H1 (cell line): Measurements from ENCODE around the gene CC2D1A. TPM values are rescaled to one million over a fixed set of nuclear protein-coding genes. Genes with fewer than 3 reads are reported as not detected.

Experiments
- CTCF ChIA-PET: fragments of 300-600 bp; sonication (Branson Sonifier 250); formaldehyde crosslinking; loops from one replicate; lab custom pipeline; 2021; ENCODE audit not compliant: partially characterized antibody; lab: Charles Lee
- POLR2A ChIA-PET: fragments of 300-600 bp; sonication (Branson Sonifier 250); formaldehyde crosslinking; loops from one replicate; lab custom pipeline; 2021; ENCODE audit warnings: inconsistent platforms; ENCODE audit not compliant: partially characterized antibody; lab: Charles Lee
- DNase-seq, 2 experiments: peaks; one replicate each; pipeline versions ENCODE4 v3.0.0 to v3.0.0-alpha.2; 2010 to 2022; ENCODE audit warnings: low spot score in 2 of 2, low read depth in 1 of 2, mixed read lengths in 1 of 2
- FAIRE-seq: peaks from 2 replicates; lab custom pipeline; 2011; peaks lifted over from hg19 to GRCh38; lab: Jason Lieb, UNC
- H2AFZ ChIP-seq: 2 replicates; pipeline ENCODE4 v1.8.1; 2012; ENCODE audit warnings: low read length, inconsistent platforms
- H2AK5ac ChIP-seq: 2 replicates; pipeline ENCODE4 v1.6.1; 2013; ENCODE audit warnings: low read depth, low read length
- H2BK120ac ChIP-seq: replicated peaks from 2 replicates; pipeline ENCODE3; 2013; ENCODE audit warnings: low read depth, low read length, inconsistent platforms
- H2BK12ac ChIP-seq: 2 replicates; pipeline ENCODE4 v1.6.1; 2013; ENCODE audit warnings: low read depth, low read length
- H2BK15ac ChIP-seq: 2 replicates; pipeline ENCODE4 v1.6.1; 2013; ENCODE audit warnings: low read length
- H2BK20ac ChIP-seq: 2 replicates; pipeline ENCODE4 v1.6.1; 2013; ENCODE audit warnings: low read length
- H2BK5ac ChIP-seq: 2 replicates; pipeline ENCODE4 v1.6.1; 2013; ENCODE audit warnings: low read depth, low read length
- H3K14ac ChIP-seq: 2 replicates; pipeline ENCODE4 v1.6.1; 2013; ENCODE audit warnings: inconsistent platforms; ENCODE audit not compliant: insufficient read length
- H3K18ac ChIP-seq: 2 replicates; pipeline ENCODE4 v1.6.1; 2013; ENCODE audit warnings: low read length; ENCODE audit errors: extremely low read depth
- H3K23ac ChIP-seq: 2 replicates; pipeline ENCODE4 v1.6.1; 2013; ENCODE audit warnings: inconsistent platforms; ENCODE audit not compliant: insufficient read length
- H3K23me2 ChIP-seq: 2 replicates; pipeline ENCODE4 v1.6.1; 2013; ENCODE audit warnings: low read depth, low read length
- H3K27ac ChIP-seq: 2 replicates; pipeline ENCODE4 v1.6.1; 2011; ENCODE audit warnings: low read depth, low read length, inconsistent platforms
- H3K27me3 ChIP-seq, 4 experiments: replicated peaks in 1 of 4; 1 replicate in 1 of 4; 2 replicates in 3 of 4; pipeline versions ENCODE4 v1.6.1 to v1.8.1; 2011 to 2013; ENCODE audit warnings: low read length in 3 of 4, mild to moderate bottlenecking in 3 of 4, inconsistent platforms in 2 of 4, mixed read lengths in 2 of 4, moderate library complexity in 1 of 4; ENCODE audit not compliant: control insufficient read depth in 3 of 4, insufficient read depth in 3 of 4; ENCODE audit errors: extremely low read depth in 1 of 4
- H3K36me3 ChIP-seq, 4 experiments: 2 replicates each; pipeline versions ENCODE4 v1.6.1 to v1.8.1; 2011 to 2013; ENCODE audit warnings: mild to moderate bottlenecking in 4 of 4, low read length in 3 of 4, moderate library complexity in 2 of 4, control low read depth in 1 of 4, inconsistent platforms in 1 of 4; ENCODE audit not compliant: insufficient read depth in 4 of 4, control insufficient read depth in 2 of 4
- H3K4ac ChIP-seq: replicated peaks from 2 replicates; pipeline ENCODE3; 2013; ENCODE audit warnings: low read length, low read depth, mixed read lengths, inconsistent platforms; ENCODE audit not compliant: insufficient read length
- H3K4me1 ChIP-seq, 4 experiments: replicated peaks in 1 of 4; 1 replicate in 1 of 4; 2 replicates in 3 of 4; pipeline versions ENCODE4 v1.6.1 to v1.8.1; 2011 to 2013; ENCODE audit warnings: low read length in 3 of 4, inconsistent platforms in 2 of 4, mixed read lengths in 1 of 4; ENCODE audit not compliant: insufficient read depth in 4 of 4, control insufficient read depth in 3 of 4
- H3K4me2 ChIP-seq, 2 experiments: 2 replicates each; pipeline versions ENCODE4 v1.6.1 to v1.8.1; 2011 to 2013; ENCODE audit warnings: low read depth in 2 of 2, low read length in 2 of 2, control low read depth in 1 of 2, inconsistent platforms in 1 of 2, mild to moderate bottlenecking in 1 of 2; ENCODE audit not compliant: insufficient read depth in 1 of 2
- H3K4me3 ChIP-seq, 4 experiments: fragments of 200-600, 300-600 bp in 1 of 4; sonication (generic), shearing (Covaris generic), sonication (Bioruptor Twin) in 1 of 4; 2 replicates each; pipeline versions ENCODE4 v1.5.1 to v1.8.1; 2011 to 2016; ENCODE audit warnings: low read length in 4 of 4, low read depth in 3 of 4, control low read depth in 2 of 4, inconsistent platforms in 2 of 4, mild to moderate bottlenecking in 2 of 4, mixed read lengths in 1 of 4, moderate library complexity in 1 of 4; ENCODE audit not compliant: insufficient read depth in 2 of 4; ENCODE audit errors: extremely low read depth in 1 of 4
- H3K56ac ChIP-seq: replicated peaks from 2 replicates; pipeline ENCODE3; 2013; ENCODE audit warnings: low read depth, mild to moderate bottlenecking, mixed read lengths, low read length, inconsistent platforms; ENCODE audit not compliant: insufficient read length
- H3K79me1 ChIP-seq: 2 replicates; pipeline ENCODE4 v1.6.1; 2013; ENCODE audit warnings: low read depth, low read length, control low read depth
- H3K79me2 ChIP-seq, 2 experiments: 2 replicates each; pipeline versions ENCODE4 v1.6.1 to v1.8.1; 2012 to 2013; ENCODE audit warnings: low read length in 2 of 2, mild to moderate bottlenecking in 2 of 2, inconsistent platforms in 1 of 2; ENCODE audit not compliant: insufficient read depth in 2 of 2, control insufficient read depth in 1 of 2
- H3K9ac ChIP-seq, 4 experiments: replicated peaks in 1 of 4; 1 replicate in 1 of 4; 2 replicates in 3 of 4; pipeline versions ENCODE4 v1.6.1 to v1.8.1; 2011 to 2013; ENCODE audit warnings: low read depth in 3 of 4, low read length in 3 of 4, control low read depth in 2 of 4, mild to moderate bottlenecking in 2 of 4, moderate library complexity in 2 of 4, inconsistent platforms in 1 of 4; ENCODE audit errors: extremely low read depth in 1 of 4
- H3K9me3 ChIP-seq, 2 experiments: 2 replicates each; pipeline versions ENCODE4 v1.6.1 to v1.8.1; 2012 to 2013; ENCODE audit warnings: mild to moderate bottlenecking in 2 of 2, moderate library complexity in 2 of 2, control low read depth in 1 of 2, inconsistent platforms in 1 of 2, low read depth in 1 of 2, low read length in 1 of 2, mixed read lengths in 1 of 2; ENCODE audit not compliant: insufficient read depth in 2 of 2
- H4K20me1 ChIP-seq, 2 experiments: replicated peaks in 1 of 2; 2 replicates each; pipeline versions ENCODE3 to v1.8.1; 2011 to 2013; ENCODE audit warnings: inconsistent platforms in 2 of 2, low read length in 2 of 2, mild to moderate bottlenecking in 1 of 2; ENCODE audit not compliant: insufficient read depth in 2 of 2, control insufficient read depth in 1 of 2
- H4K5ac ChIP-seq: 2 replicates; pipeline ENCODE4 v1.6.1; 2013; ENCODE audit warnings: low read length, low read depth, mixed read lengths, inconsistent platforms; ENCODE audit not compliant: insufficient read length
- H4K8ac ChIP-seq: 2 replicates; pipeline ENCODE4 v1.8.0; 2013; ENCODE audit warnings: mild to moderate bottlenecking, moderate library complexity, low read length, inconsistent platforms; ENCODE audit not compliant: insufficient read depth; ENCODE audit errors: extremely low read depth
- H4K91ac ChIP-seq: replicated peaks from 2 replicates; pipeline ENCODE3; 2013; ENCODE audit warnings: low read length, mixed read lengths, inconsistent platforms; ENCODE audit not compliant: insufficient read length
- ASH2L ChIP-seq: fragments of 200-600, 300-600 bp; sonication (generic); IDR thresholded peaks from one replicate; pipeline ENCODE4 v1.7.1; 2017; ENCODE audit warnings: low read length
- BRCA1 ChIP-seq: IDR thresholded peaks from 2 replicates; pipeline ENCODE4 v1.6.1; 2012; ENCODE audit warnings: low read depth, low read length, improper control_type of control experiment
- RXRA ChIP-seq: IDR thresholded peaks from 2 replicates; pipeline ENCODE4 v1.6.1; 2011; ENCODE audit warnings: low read depth, mild to moderate bottlenecking, low read length, moderate library complexity; ENCODE audit not compliant: insufficient read depth
- WGBS, 2 experiments: shearing (Covaris generic) in 1 of 2; methylation state at CpG; one replicate each; pipeline versions ENCODE4 v1.1.6 to v1.1.7; 2013 to 2015; ENCODE audit warnings: low lambda C conversion rate in 2 of 2, mixed read lengths in 2 of 2, inconsistent platforms in 1 of 2, low coverage in 1 of 2, missing lambda C conversion rate in 1 of 2; ENCODE audit not compliant: insufficient replicate concordance in 2 of 2, insufficient coverage in 1 of 2, insufficient read length in 1 of 2; ENCODE audit errors: extremely low coverage in 1 of 2, missing lambda C conversion rate in 1 of 2; 5-methylcytosine and 5-hydroxymethylcytosine counted together
- microRNA counts: library from miRNA; unstranded; fragments of <30 nt; microRNA quantifications from one replicate; lab custom pipeline; 2015
- microRNA-seq, 2 experiments: library from miRNA; unstranded; fragments of <30 nt; microRNA quantifications; one replicate each; pipeline versions ENCODE4 to v1.2.0, GENCODE V29; 2016 to 2020; ENCODE audit warnings: borderline microRNAs expressed in 2 of 2, borderline number of aligned reads in 2 of 2, borderline replicate concordance in 1 of 2
- polyA plus RNA-seq, 7 experiments: library from polyadenylated mRNA; depleted of rRNA in 3 of 7; stranded (reverse) in 5 of 7; unstranded in 2 of 7; fragments of >200 nt in 5 of 7; fragments of 200-250 nt in 2 of 7; gene quantifications; 1 replicate in 5 of 7; 2 replicates in 1 of 7; 4 replicates in 1 of 7; pipeline versions ENCODE4 v1.2.1 to v1.2.3, GENCODE V29; 2011 to 2013; ENCODE audit warnings: missing spikeins in 2 of 7, mixed read lengths in 2 of 7
- small RNA-seq: library from polyadenylated mRNA; stranded (forward); fragments of <200 nt; extraction: miRNeasy Mini kit (QIAGEN cat#:217004); gene quantifications from one replicate; pipeline ENCODE3, GENCODE V24; 2013; ENCODE audit not compliant: insufficient read depth
- total RNA-seq: library from RNA; stranded (reverse); fragmentation: NEBNext Ultra II Directional; extraction: Animal tissue kit (Norgen Biotek cat#: 25700); gene quantifications from 2 replicates; pipeline ENCODE4 v1.2.1, GENCODE V29; 2021

The CC2D1A gene
- total and polyA plus RNA-seq, 2 of the 8 experiments (the other 6 are each of a cell fraction or from before 2014, with no cell fraction given) = 12.5 to 33.0 TPM

GRCh38 chr19:13980340-13980739 is 74.3 kb downstream of the CC2D1A start:
- Histone ChIP-seq H3K9me3 (no peaks in the 10 kb centered on the region), H4K91ac (peak overlapping the region; percentile 54), H3K23me2 (no peaks in the 10 kb centered on the region; the same call in 1 of the 2 replicates), H2BK120ac (no peak overlapping the region), H3K4ac (no peak overlapping the region), H2AFZ (no peak overlapping the region), H3K4me2 (no peak overlapping the region), H3K9ac (no peak overlapping the region), H3K27ac (no peak overlapping the region), H3K79me1 (no peaks in the 10 kb centered on the region), H3K79me2 (no peaks in the 10 kb centered on the region), H4K8ac (no peak overlapping the region), H3K36me3 (peaks cover 0 to 7% (median 0%) of the 10 kb centered on the region in 4 experiments; a peak in 1 of 8 replicates), H2BK20ac (no peak overlapping the region), H3K27me3 (no peaks in the 10 kb centered on the region), H3K18ac (no peak overlapping the region), H2BK15ac (no peak overlapping the region), H3K4me3 (no peak overlapping the region), H3K14ac (no peak overlapping the region), H2AK5ac (peak overlapping the region; percentile 65; the same call in 1 of the 2 replicates), H3K23ac (no peak overlapping the region), H3K4me1 (peaks cover 0 to 24% (median 18%) of the 10 kb centered on the region in 4 experiments; a peak in 6 of 7 replicates), H2BK5ac (no peak overlapping the region), H3K56ac (no peak overlapping the region), H2BK12ac (no peak overlapping the region), H4K20me1 (no peaks in the 10 kb centered on the region), H4K5ac (no peak overlapping the region)
- DNase-seq = no peak
- ChIA-PET POLR2A (interaction anchor here (1.0 to 4.3 kb wide), 7 partner anchors 9 to 27 kb away, joined by 3 to 34 read pairs (median 9); partner anchors contain the start of gene DCAF15), CTCF (interaction anchor here (0.9 to 10.3 kb wide), 4 partner anchors 9 to 77 kb away, joined by 3 to 77 read pairs (median 6); partner anchors contain the start of gene IL27RA)
- TF ChIP-seq RXRA = no peak
- TF ChIP-seq ASH2L = no peak
- TF ChIP-seq BRCA1 = no peak
- WGBS, 2 experiments = 85% methylated on average over 14 of the region's 15 CpGs; no CpG with 5 or more reads in 1 of the 2 experiments
- no peak for FAIRE-seq

MicroRNA genes within 50 kb of the gene (microRNA counts, 767-probe panel; counts per million panel counts)
- 879 counts per million, percentile 95 among the panel's probes with 10 or more counts for microRNA hsa-miR-181c-5p (lab: Ali Mortazavi, UCI)

Small RNA genes lying within 50 kb of the gene (microRNA-seq; reads per million reads assigned to microRNA genes)
- gene MIR181C (12.2 to 32.6 reads per million in 2 experiments), gene MIR181D (17.9 to 20.7 reads per million in 2 experiments)

Small RNA genes lying within 50 kb of the gene (small RNA-seq; reads per million reads assigned to genes)
- gene MIR181C = 168 reads per million, percentile 98 among the genes with 10 or more reads in this experiment
- 121 reads per million, percentile 98 among the genes with 10 or more reads in this experiment for gene MIR181D

Other genes with a start within 250 kb of the CC2D1A start
- gene MRI1, start 141.7 kb upstream of the CC2D1A start, total RNA-seq = 21.7 and 24.5 TPM in 2 replicates
- 29.5 and 44.6 TPM in 2 replicates for gene MRI1, start 141.7 kb upstream of the CC2D1A start, polyA plus RNA-seq (2011; rRNA removed)
- 104 and 116 TPM in 2 replicates for gene C19orf53, start 131.7 kb upstream of the CC2D1A start, total RNA-seq
- gene C19orf53, start 131.7 kb upstream of the CC2D1A start, polyA plus RNA-seq (2011; rRNA removed) = 169 and 193 TPM in 2 replicates
- 31.1 and 32.7 TPM in 2 replicates for gene ZSWIM4, start 110.8 kb upstream of the CC2D1A start, total RNA-seq
- 12.2 and 23.2 TPM in 2 replicates for gene ZSWIM4, start 110.8 kb upstream of the CC2D1A start, polyA plus RNA-seq (2011; rRNA removed)
- not detected in 2 replicates for gene NANOS3, start 29.1 kb upstream of the CC2D1A start, total RNA-seq
- gene NANOS3, start 29.1 kb upstream of the CC2D1A start, polyA plus RNA-seq (2011; rRNA removed) = 0.14 and 0.62 TPM in 2 replicates
- 4.6 and 4.7 TPM in 2 replicates for gene BRME1, start 84 bp upstream of the CC2D1A start, total RNA-seq
- gene BRME1, start 84 bp upstream of the CC2D1A start, polyA plus RNA-seq (2011; rRNA removed) = 4.6 and 6.0 TPM in 2 replicates
- 0.75 and 1.5 TPM in 2 replicates for gene PODNL1, start 32.2 kb downstream of the CC2D1A start, total RNA-seq
- 1.0 and 2.3 TPM in 2 replicates for gene PODNL1, start 32.2 kb downstream of the CC2D1A start, polyA plus RNA-seq (2011; rRNA removed)
- gene DCAF15, start 46.3 kb downstream of the CC2D1A start, total RNA-seq = 68.7 and 77.1 TPM in 2 replicates
- gene DCAF15, start 46.3 kb downstream of the CC2D1A start, polyA plus RNA-seq (2011; rRNA removed) = 80.8 and 127 TPM in 2 replicates
- 16.1 and 17.0 TPM in 2 replicates for gene RFX1, start 100.1 kb downstream of the CC2D1A start, total RNA-seq
- gene RFX1, start 100.1 kb downstream of the CC2D1A start, polyA plus RNA-seq (2011; rRNA removed) = 4.9 and 10.4 TPM in 2 replicates
- gene RLN3, start 121.9 kb downstream of the CC2D1A start, total RNA-seq = not detected in 2 replicates
- not detected in 2 replicates for gene RLN3, start 121.9 kb downstream of the CC2D1A start, polyA plus RNA-seq (2011; rRNA removed)
- gene IL27RA, start 125.6 kb downstream of the CC2D1A start, total RNA-seq = 14.7 and 15.1 TPM in 2 replicates
- 9.9 and 10.8 TPM in 2 replicates for gene IL27RA, start 125.6 kb downstream of the CC2D1A start, polyA plus RNA-seq (2011; rRNA removed)
- 31.3 and 33.1 TPM in 2 replicates for gene PALM3, start 155.9 kb downstream of the CC2D1A start, total RNA-seq
- 5.8 and 12.1 TPM in 2 replicates for gene PALM3, start 155.9 kb downstream of the CC2D1A start, polyA plus RNA-seq (2011; rRNA removed)
- 0.92 and 1.4 TPM in 2 replicates for gene MISP3, start 166.6 kb downstream of the CC2D1A start, total RNA-seq
- 0.74 and 0.96 TPM in 2 replicates for gene MISP3, start 166.6 kb downstream of the CC2D1A start, polyA plus RNA-seq (2011; rRNA removed)
- gene C19orf67, start 179.6 kb downstream of the CC2D1A start, total RNA-seq = 0.52 TPM in 1 of 2 replicates, not detected in the other
- 0.12 and 0.25 TPM in 2 replicates for gene C19orf67, start 179.6 kb downstream of the CC2D1A start, polyA plus RNA-seq (2011; rRNA removed)
- 95.7 and 100 TPM in 2 replicates for gene SAMD1, start 184.6 kb downstream of the CC2D1A start, total RNA-seq
- 40.0 and 52.4 TPM in 2 replicates for gene SAMD1, start 184.6 kb downstream of the CC2D1A start, polyA plus RNA-seq (2011; rRNA removed)
- gene PRKACA, start 211.6 kb downstream of the CC2D1A start, total RNA-seq = 48.2 and 52.8 TPM in 2 replicates
- 14.2 and 22.4 TPM in 2 replicates for gene PRKACA, start 211.6 kb downstream of the CC2D1A start, polyA plus RNA-seq (2011; rRNA removed)
- 32.1 and 32.6 TPM in 2 replicates for gene ASF1B, start 230.4 kb downstream of the CC2D1A start, total RNA-seq
- gene ASF1B, start 230.4 kb downstream of the CC2D1A start, polyA plus RNA-seq (2011; rRNA removed) = 59.2 and 65.6 TPM in 2 replicates